HG03520 (cell line): ENCODE data around the gene C4B.

ENCODE experiments used
- ATAC-seq: cut with Tn5 transposase; IDR thresholded peaks from one replicate; pipeline ENCODE4 v1.9.1; 2021; ENCODE audit warnings: mild to moderate bottlenecking, moderate library complexity; ENCODE audit not compliant: unreplicated experiment

Gene C4B

GRCh38 chr6:32081168-32081990, 66.8 kb downstream of the C4B start:
- ATAC-seq: no peak

DNA sequence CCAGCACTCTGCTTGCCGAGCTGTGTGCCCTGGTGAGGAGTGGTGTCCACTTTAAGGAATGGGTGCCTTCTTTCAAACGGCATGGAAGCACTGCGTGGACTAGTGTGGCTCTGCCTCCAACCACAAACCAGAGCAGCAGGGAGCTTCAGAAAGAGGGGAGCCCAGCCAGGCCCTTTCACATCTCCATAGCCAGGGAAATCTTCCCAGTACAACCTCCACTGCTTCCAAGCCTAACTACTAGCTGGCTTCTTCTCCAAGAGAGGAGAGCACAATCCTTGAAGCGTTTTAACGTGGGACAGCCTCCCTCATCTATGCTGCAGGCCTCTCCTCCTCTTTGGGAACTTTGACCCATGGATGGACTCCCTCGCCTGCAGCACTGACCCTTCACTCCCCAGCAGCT, 67.9 kb downstream of the C4B start:
- ATAC-seq: no peak

DNA sequence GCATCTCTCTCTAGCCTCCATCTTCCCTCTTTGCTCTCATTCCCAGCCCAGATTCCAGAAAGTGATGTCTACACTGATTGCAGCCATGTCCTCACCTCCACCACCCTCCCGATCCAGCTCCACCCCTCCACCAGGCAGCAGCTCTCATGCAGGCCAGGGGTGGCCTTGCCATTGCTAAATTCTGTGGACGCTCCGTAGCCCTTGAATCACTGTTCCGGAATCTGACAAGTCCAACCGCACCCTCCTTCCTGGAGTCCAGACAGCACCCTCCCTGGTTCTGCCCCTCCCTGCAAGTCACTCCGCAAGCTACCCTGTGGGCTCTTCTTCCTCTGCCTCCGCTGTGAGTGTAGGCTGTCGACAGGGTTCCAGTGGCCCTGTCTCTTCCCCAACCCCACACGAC, 68.3 kb downstream of the C4B start:
- no peak for ATAC-seq

DNA sequence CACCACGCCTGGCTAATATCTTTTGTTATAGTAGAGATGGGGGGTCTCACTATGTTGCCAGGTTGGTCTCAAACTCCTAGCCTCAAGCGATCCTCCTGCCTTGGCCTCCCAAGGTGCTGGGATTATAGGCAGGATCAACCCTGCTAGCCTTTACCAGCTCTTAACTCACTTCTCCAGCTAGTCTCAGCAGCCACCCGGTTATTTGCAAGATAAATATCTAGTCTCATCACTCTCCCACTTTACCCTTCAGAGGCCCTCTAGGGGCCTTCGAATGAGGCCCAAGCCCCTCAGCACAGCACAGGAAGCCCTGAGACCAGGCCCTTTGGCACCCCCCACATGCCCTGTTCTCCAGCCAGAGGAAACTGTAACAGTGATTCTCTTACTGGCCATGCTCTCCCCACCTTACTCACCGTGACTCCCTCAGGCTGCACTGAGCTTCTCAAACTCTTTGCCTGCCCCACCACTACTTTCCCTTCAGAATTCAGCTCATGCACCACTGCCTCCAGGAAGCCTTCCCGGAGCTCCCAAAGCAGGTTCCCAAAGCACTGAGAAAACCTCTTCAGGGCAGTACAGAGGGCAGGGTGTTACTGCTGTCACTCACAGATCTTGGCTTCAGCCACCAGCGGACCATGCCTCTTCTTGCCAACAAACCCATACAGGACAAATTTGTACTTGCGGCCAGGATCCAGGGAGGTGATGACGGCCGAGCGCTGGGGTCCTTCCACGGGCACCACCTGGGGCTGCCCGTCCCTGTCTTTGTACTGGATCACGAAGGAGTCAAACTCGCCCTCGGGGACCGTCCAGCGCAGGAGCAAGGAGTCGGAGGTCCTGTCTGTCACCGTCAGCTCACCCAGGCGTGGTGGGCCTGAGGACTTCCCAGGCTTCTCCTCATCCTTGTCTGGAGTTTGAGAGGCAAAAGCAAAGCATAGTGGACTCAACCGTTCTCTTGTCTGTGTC, 69.5 kb downstream of the C4B start:
- ATAC-seq: no peak

GRCh38 chr6:32084780-32085179, 70.2 kb downstream of the C4B start:
- ATAC-seq: no peak
